Measurements from ENCODE around the gene TNFAIP2.
"Not testable (repeated sequence)": the region's sequence is repeated elsewhere in the genome, so short reads cannot be mapped to it uniquely, and the experiment has no call there.

TNFAIP2 gene

GRCh38 chr14:103135333-103136260, 12.3 kb downstream of the TNFAIP2 start:
- DNase-seq, result no peak

DNA sequence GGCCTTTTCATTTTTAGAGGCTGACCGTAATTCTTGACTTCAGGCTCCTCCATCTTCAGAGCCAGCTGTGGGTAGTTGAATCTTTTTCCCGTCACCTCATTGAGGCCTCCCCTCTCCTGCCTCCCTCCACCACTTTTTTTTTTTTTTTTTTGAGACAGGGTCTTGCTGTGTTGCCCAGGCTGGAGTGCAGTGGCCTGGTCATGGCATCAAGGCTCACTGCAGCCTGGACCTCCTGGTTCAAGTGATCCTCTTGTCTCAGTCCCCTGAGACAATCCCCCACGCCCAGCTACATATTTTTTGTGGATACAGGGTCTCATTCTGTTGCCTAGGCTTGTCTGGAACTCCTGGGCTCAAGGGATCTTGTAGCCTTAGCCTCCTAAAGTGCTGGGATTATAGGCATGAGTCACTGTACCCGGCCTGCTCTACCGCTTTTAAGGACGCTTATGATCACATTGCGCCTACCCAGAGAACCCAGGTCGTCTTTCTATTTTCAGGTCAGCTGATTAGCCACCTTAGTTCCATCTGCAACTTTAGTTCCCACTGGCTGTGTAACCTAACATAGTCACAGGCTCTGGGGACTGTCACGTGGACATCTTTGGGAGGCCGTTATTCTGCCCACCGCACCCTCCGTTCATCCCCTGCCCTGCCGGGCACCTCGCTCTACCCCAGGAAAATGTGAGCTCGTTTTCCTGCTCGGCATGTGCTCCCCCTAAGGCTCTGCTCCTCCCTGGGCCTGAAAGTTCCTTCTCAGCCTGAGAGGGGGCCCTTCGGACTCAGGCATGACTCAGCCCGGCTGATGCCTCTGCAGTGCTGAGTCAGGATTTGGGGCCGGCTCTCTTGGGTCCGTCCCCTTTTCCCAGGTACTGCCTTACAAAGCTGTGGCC, 13.4 kb downstream of the TNFAIP2 start:
- DNase-seq, result no peak

DNA sequence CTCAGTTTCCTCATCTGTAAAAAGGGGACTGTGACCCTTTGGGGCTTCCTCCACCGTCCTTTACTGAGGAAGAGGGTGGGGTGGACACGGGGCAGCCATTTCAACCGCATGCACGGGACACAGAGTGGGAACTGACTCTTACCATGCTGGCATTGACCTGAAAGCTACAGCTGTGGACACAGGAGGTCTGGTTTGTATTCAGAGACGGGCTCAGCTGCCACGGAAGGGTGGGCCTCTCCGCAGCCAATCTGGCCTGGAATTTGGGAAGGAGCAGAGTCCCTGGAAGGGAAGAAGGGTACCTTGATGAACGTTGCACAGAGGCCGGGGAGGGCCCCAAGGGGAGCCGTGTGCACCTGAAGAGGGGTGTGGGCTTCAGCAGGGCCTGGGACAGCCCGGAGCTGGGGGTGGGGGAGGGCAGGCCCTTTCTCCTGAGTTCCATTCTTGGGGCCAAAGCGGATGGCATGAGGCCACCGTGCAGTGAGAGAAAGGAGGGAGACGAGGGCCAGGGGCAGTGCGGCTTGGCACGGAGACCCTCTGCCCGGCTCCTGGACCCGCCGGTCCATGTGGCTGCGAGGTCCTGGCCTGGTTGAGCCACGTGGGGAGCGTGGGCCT, 14.5 kb downstream of the TNFAIP2 start:
- no peak for DNase-seq

- no peak for DNase-seq
These were observed 15.3 kb downstream of the TNFAIP2 start for GRCh38 chr14:103138301-103139131.

GRCh38 chr14:103139132-103140025, 16.1 kb downstream of the TNFAIP2 start:
- DNase-seq, result no peak

DNA sequence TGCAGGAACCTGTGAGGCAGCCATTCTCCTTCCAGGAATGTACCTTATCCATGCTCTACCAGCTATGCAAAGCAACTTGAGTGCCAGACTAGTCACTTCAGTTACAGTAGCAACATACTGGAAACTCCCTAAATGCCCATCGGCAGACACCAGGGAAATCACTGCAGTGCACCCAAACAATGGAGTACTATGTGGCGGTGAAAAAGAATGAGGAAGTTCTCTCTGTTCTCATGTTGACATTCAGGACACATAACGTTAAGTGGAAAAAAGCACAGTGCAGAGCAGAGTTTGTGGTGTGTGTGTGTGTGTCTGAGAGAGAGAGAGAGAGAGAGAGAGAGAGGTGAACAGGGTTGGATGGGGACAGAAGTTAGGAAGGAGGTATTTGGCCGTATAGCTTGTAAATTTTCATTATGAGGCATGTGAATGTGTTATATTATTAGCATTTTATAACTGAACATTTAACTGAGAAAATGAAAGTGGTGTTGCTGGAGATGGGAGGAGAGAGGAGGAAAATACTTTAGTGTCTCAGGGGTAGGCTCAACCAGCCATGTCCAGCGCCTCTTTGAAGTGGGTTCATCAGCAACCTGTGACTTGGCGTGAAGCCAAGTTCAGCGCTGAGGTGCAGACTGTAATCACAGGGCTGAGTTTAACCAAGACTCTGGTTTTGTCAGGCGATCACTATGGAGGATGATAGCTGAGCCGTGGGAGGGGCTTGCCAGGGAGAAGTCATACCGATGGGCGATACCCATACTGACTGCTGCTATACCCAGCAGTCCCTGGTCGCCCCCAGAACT, 17.3 kb downstream of the TNFAIP2 start:
- no peak for DNase-seq

GRCh38 chr14:103141117-103141796, 18.0 kb downstream of the TNFAIP2 start:
- no peak for DNase-seq

DNA sequence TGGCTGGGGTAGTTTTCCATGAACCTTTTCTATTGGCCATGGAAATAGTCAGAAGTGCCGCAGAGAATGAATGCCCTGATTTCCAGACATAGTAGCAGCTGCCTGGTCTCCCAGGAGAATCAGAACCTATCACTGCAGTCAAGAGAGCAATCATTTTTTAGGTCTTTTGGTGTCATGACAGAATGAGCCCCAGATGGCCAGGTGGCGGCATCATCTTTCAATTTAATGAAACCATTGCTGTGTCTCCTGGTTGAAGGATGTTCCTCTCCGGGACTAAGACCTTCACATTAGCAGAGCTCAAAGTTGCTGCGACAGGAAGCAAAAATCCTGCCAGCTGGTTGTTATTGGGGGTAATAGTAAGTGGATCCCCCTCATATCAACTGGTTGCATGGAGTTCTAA, 18.8 kb downstream of the TNFAIP2 start:
- DNase-seq, result no peak

DNA sequence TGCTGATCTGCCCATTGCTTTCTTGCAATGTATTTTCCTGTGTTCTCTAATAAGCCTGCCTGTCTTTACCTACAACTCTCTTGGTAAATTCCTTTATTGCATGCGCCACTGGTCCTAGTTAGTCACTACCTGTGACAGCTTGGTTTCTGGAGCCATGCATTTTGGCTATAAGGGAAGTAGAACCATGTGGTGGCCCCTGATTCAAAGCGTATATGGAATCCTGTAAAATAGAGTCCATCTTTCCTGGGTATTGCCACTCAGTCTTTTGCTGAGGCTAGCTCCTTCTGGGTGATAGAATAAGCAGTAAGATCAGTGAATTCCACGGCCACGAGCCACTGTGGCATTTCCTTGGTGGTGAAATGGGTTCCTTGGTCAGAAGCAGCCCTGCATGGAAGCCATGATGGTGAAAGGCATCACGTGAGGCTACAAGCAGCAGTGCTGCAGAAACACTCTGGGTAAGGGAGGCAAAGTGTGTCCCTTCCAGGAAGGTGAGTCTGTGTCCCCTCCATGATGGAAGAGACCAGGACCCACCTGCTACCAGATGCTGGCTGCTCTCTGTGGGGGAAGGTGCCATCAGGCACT, 19.6 kb downstream of the TNFAIP2 start:
- no peak for DNase-seq

DNA sequence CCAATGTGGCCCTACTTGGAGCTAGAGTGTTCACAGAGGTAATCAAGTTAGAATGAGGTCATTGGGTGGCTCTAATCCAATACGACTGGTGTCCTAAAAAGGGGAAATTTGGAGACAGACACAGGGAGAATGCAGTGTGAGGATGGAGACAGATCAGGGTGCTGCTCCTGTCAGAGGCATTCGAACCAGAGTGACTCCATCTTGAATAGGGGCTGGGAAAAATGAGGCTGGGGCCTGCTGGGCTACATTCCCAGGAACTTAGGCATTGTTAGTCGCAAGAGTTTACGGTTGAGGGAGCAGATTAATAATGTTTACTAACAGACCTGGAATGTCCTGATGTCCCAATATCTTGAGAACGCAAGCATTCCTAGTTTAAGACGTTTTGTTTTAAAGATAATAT, 20.2 kb downstream of the TNFAIP2 start:
- no peak for DNase-seq

DNA sequence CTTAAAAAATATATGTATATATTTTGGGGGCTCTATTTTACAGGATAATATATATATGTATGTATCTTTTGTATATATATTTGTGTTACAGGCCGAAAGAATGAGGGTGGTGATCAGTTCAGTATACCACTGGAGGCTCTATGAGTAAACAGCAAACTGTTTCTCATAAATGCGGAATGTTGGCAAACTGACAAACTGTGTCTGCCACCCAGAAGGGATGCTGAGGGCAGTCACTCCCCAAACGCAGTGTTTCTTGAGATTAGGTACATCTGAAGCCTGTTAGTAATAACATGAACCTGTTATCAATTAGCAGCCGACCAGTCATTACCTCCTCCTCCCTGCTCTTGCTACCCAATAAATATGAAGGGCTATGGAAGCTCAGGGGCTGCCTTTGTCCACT, 20.8 kb downstream of the TNFAIP2 start:
- DNase-seq, result no peak

GRCh38 chr14:103146141-103146709, 23.0 kb downstream of the TNFAIP2 start:
- no peak for DNase-seq

GRCh38 chr14:103149351-103150237, 26.3 kb downstream of the TNFAIP2 start:
- DNase-seq, result no peak

DNA sequence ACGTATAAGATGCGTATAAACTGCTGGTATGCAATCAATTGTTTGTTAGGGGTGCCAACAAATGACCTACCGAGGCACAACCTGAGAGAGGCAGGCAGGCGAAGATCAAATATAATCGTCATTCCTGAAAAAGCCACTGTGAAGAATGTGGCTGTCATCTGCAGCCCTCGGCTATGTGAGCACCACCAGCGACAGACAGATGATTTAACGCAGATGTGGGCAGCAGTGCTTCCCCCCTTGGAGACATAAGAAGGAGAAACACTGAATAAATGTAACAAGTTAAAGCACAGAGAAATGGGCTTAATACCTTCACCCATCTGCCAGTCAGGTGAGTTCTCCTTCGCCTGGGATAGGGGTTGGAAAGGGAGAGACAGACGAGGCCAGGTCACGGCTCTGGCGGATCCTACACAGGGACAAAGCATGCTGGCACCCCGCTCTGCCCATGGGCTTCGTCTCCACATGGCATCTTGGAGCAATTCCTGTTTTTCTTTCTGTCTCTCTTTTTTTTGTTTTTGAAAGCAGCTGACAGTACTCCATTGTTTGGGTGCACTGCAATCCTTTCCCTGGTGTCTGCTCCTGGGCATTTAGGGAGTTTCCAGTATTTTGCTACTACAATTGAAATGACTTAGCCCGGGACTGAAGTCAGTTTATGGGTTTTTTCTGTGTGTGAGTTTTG, 28.1 kb downstream of the TNFAIP2 start:
- no peak for DNase-seq

GRCh38 chr14:103155010-103155409, 31.7 kb downstream of the TNFAIP2 start:
- no peak for DNase-seq

DNA sequence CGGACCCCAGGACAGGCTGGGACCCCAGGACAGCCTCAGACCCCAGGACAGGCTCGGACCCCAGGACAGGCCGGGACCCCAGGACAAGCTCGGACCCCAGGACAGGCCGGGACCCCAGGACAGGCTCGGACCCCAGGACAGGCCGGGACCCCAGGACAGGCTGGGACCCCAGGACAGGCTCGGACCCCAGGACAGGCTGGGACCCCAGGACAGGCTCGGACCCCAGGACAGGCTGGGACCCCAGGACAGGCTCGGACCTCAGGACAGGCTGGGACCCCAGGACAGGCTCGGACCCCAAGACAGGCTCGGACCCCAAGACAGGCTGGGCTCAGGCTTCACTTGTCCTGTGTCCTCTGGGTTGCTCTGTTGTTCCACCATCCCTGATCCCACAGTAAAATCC, 32.2 kb downstream of the TNFAIP2 start:
- not testable (repeated sequence) for DNase-seq

DNA sequence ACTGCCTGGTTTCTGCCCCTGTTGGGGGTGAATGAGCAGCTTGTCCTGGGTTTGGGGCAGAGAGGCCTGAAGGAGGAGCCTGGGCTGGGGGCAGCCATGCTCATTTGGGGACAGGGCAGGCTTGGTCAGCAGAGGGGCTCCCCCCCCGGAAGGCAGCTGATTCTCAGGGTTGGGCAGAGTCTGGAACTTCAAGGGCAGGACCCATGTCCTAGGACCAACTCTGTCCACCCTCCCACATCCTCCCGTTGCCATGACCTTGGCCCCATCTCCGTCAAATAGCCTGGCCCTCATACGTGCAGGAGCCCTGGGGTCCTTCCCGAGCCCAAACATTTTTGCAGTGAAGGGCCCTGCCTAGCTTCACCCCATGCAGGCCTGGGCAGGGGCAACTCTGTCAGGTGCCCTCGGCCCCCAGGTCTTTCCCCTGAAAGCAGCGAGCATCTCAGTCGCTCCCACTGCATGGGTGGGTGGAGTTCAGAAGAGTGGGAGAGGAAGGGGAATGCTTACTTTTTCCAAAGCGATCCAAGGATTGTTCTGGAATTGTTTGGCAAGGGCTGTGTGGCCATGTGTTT, 32.6 kb downstream of the TNFAIP2 start:
- DNase-seq, result no peak
